ENCODE results near the gene ZMAT5. TPM values are rescaled to one million over a fixed set of nuclear protein-coding genes. Genes with fewer than 3 reads are reported as not detected.

Gene ZMAT5

DNA sequence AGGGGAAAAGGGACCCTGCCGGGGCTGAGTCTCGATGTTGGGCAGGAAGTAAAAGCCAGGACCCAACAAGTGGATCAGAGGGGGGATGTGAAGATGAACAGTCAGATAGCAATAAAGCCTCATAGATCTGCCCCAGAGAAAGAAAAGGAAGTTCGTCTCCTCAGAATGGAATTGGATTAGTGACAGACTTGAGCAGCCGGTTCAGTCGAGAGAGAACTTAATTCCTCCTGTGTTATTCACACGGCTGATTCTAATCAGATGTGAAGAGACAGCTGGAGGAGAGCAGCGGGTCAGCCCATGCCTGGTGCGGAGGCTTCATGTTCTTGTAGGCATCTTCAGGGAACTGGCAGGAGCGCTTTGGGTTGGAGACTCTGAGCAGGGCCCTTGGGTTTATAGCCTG is 76.3 kb downstream of the ZMAT5 start:
- Histone ChIP-seq H3K4me1 (ENCODE audit: control insufficient read depth, insufficient read depth, low read length) (peaks cover 44% of the 10 kb centered on the region), H3K4me2 (ENCODE audit: low read length) (peak overlapping the region; percentile 36), H3K9ac (ENCODE audit: low read depth, low read length) (peak overlapping the region; percentile 67), H3K36me3 (ENCODE audit: insufficient read depth, low read length) (peaks cover 51% of the 10 kb centered on the region), H3K4me3 (ENCODE audit: low read length) (no peak overlapping the region), H3K27me3 (ENCODE audit: control insufficient read depth, insufficient read depth, low read length) (no peaks in the 10 kb centered on the region), H3K9me3 (replicated peaks; ENCODE audit: low read length) (no peaks in the 10 kb centered on the region)

GRCh38 chr22:29689880-29690213 is 77.0 kb downstream of the ZMAT5 start:
- Histone ChIP-seq H3K27me3 (ENCODE audit: control insufficient read depth, insufficient read depth, low read length) (no peaks in the 10 kb centered on the region), H3K4me2 (ENCODE audit: low read length) (peak overlapping the region; percentile 36), H3K36me3 (ENCODE audit: insufficient read depth, low read length) (peaks cover 47% of the 10 kb centered on the region), H3K4me3 (ENCODE audit: low read length) (no peak overlapping the region), H3K9me3 (replicated peaks; ENCODE audit: low read length) (no peaks in the 10 kb centered on the region), H3K9ac (ENCODE audit: low read depth, low read length) (peak overlapping the region; percentile 67), H3K4me1 (ENCODE audit: control insufficient read depth, insufficient read depth, low read length) (peaks cover 38% of the 10 kb centered on the region)

- Histone ChIP-seq H3K27me3 (ENCODE audit: control insufficient read depth, insufficient read depth, low read length) (no peaks in the 10 kb centered on the region), H3K36me3 (ENCODE audit: insufficient read depth, low read length) (peaks cover 47% of the 10 kb centered on the region), H3K4me1 (ENCODE audit: control insufficient read depth, insufficient read depth, low read length) (peaks cover 33% of the 10 kb centered on the region), H3K9ac (ENCODE audit: low read depth, low read length) (peak overlapping the region; percentile 11), H3K4me3 (ENCODE audit: low read length) (no peak overlapping the region), H3K4me2 (ENCODE audit: low read length) (no peak overlapping the region), H3K9me3 (replicated peaks; ENCODE audit: low read length) (no peaks in the 10 kb centered on the region)
Observed at GRCh38 chr22:29689206-29689879, 77.5 kb downstream of the ZMAT5 start.

DNA sequence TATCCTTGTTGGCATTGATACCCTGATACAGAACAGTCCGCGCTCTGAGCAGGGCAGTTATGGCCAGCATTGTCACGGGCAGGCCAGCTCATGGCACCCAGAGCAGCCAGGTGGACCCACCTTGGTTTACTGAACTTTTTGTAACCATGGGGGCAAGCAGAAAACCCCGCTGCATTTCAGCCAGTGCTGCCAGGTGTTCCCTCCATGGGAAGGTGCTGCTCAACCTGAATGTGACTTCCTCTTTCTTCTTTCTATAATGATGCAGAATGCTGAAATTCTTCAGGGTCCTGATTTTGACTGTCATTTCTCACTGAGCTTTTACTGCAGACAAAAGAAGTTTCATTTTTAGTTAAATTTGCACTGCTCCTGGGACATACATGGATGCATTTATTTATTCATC is 82.6 kb downstream of the ZMAT5 start:
- Histone ChIP-seq H3K9ac (ENCODE audit: low read depth, low read length) (no peak overlapping the region), H3K4me3 (ENCODE audit: low read length) (no peak overlapping the region), H3K4me2 (ENCODE audit: low read length) (no peak overlapping the region), H3K4me1 (ENCODE audit: control insufficient read depth, insufficient read depth, low read length) (peaks cover 2% of the 10 kb centered on the region), H3K9me3 (replicated peaks; ENCODE audit: low read length) (no peaks in the 10 kb centered on the region), H3K27me3 (ENCODE audit: control insufficient read depth, insufficient read depth, low read length) (no peaks in the 10 kb centered on the region), H3K36me3 (ENCODE audit: insufficient read depth, low read length) (peaks cover 70% of the 10 kb centered on the region)

DNA sequence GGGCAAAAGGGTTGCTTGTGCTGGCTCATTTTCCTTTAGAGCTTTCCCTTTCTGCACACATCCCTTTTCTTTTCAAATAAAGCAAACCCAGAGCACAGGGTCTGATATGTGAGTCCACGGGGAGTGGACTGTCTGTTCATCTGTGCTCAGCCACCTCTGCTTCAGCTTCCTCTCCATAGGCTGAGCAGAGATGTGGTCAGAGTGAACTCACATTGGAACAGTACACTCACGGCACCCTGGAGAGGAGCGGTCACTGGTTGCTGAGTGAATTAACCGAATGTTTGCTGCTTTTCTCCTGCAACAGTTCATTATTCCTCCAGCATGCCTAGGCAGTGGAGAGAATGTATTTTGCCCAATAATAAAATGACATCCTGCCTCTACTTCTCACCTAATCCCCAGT is 83.3 kb downstream of the ZMAT5 start:
- Histone ChIP-seq H3K4me3 (ENCODE audit: low read length) (no peak overlapping the region), H3K27me3 (ENCODE audit: control insufficient read depth, insufficient read depth, low read length) (no peaks in the 10 kb centered on the region), H3K4me2 (ENCODE audit: low read length) (no peak overlapping the region), H3K4me1 (ENCODE audit: control insufficient read depth, insufficient read depth, low read length) (no peaks in the 10 kb centered on the region), H3K9me3 (replicated peaks; ENCODE audit: low read length) (no peaks in the 10 kb centered on the region), H3K9ac (ENCODE audit: low read depth, low read length) (no peak overlapping the region), H3K36me3 (ENCODE audit: insufficient read depth, low read length) (peaks cover 77% of the 10 kb centered on the region)

Small RNA genes lying within 50 kb of the gene (small RNA-seq; reads per million reads assigned to genes)
- not detected for gene AC004882.2
- not detected for gene RF00019
